Prostate gland (tissue), 2 donors: ENCODE measurements around the gene BCL7B.

Experiments used
- CTCF ChIP-seq, 4 experiments: fragments of 200-600 bp in 2 of 4; fragments of 450-650 bp in 2 of 4; sonication (generic) in 2 of 4; IDR thresholded peaks; 1 replicate in 3 of 4; 2 replicates in 1 of 4; pipeline ENCODE4 v1.5.1; 2016 to 2019; ENCODE audit warnings: antibody characterized with exemption in 4 of 4, mild to moderate bottlenecking in 2 of 4, moderate library complexity in 2 of 4
- POLR2A ChIP-seq: fragments of 450-650 bp; IDR thresholded peaks from one replicate; pipeline ENCODE4 v1.6.1; 2016; ENCODE audit warnings: antibody characterized with exemption, mild to moderate bottlenecking
- POLR2AphosphoS5 ChIP-seq: sonication (generic); formaldehyde crosslinking; IDR thresholded peaks from one replicate; pipeline ENCODE4 v1.6.1; 2017; ENCODE audit warnings: antibody characterized with exemption

GRCh38 chr7:73526896-73527821 lies 30.3 kb downstream of the BCL7B start:
- TF ChIP-seq CTCF (IDR thresholded peaks at IDR 0.05) (no peak), POLR2A (no peak), POLR2AphosphoS5 (no peak)
